ENCODE results near the gene TEDC1.

Gene TEDC1

DNA sequence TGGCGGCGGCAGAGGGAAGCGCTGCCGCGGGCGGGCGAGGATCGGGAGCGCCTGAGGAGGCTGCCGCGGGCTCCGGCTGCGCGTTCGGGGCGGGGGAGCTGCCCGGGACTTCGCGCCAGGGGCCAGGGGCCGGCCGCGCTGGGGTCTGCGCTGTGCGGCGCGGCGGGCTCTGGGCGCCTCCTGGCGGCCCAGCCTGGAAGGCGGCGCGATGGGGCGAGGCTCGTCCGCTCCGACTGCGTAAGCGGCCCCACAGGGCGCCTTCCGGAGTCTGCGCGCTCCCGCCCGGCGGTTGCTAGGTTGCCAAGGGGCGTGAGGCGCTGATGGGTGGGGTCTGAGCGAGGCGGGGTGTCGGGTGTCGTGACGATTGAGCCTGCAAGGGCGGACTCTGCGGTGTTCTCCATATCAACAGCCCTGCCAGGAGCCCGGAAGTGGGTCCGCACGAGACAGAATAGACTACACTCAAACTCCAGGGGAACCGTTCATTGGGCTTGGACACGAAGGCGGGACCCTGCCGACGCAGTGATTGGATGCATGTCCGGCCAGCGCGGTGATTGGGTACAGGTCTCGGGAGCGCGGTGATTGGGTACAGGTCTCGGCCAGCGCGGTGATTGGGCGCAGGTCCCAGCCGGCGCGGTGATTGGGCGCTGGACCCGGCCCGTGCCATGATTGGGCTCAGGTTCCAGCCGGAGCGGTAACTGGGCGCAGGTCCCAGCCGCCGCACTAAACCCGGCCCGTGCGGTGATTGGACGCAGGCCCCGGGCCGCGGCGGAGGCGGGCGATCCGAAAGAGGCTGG, at the start of gene TEDC1:
Gene TEDC1 (plus strand): TSS at position 675 of the 794 bp plus-strand sequence. CDS start 130 bp downstream, outside the sequence.
- in situ Hi-C loops (cut with HindIII; ENCODE audit: low pct_unique_long_range_greater_than_20kb, low sequenced_read_pairs) = no loop called here
- TF ChIP-seq JUND (IDR thresholded peaks at IDR 0.05; ENCODE audit: low read depth) = no peak
- DNase-seq (ENCODE audit: low read depth in 1 of 2, low spot score in 1 of 2) = peak; percentile 99 to 100

- in situ Hi-C loops (cut with HindIII; ENCODE audit: low pct_unique_long_range_greater_than_20kb, low sequenced_read_pairs) = no loop called here
- DNase-seq (ENCODE audit: low read depth in 1 of 2, low spot score in 1 of 2) = no peak
- TF ChIP-seq JUND (IDR thresholded peaks at IDR 0.05; ENCODE audit: low read depth) = no peak
These were observed 48.9 kb upstream of the TEDC1 start for GRCh38 chr14:105442125-105442524.

- no peak for DNase-seq (ENCODE audit: low read depth in 1 of 2, low spot score in 1 of 2)
- in situ Hi-C loops (cut with HindIII; ENCODE audit: low pct_unique_long_range_greater_than_20kb, low sequenced_read_pairs) = no loop called here
- TF ChIP-seq JUND (IDR thresholded peaks at IDR 0.05; ENCODE audit: low read depth) = no peak
These were observed 48.2 kb upstream of the TEDC1 start for GRCh38 chr14:105442834-105443233.

DNA sequence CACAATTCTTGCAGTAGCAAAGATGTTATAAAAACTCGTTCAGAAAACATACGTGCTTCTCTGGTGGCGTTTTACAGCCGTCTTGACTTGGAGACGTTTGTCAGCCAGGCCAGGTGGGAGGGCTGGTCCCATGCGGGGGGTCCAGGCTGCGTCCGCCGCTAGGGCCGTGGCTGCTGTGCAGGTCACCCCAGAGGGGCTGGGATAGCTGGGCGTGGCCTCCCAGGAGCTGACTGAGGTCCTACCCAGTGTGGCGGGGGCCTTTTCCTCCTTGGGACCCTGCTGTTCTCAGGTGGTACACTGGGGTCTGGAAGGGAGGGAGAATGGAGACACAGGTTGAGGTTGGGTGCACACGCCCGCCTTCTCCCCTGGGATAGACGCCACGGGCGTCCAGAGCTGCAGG, 46.2 kb upstream of the TEDC1 start:
- TF ChIP-seq JUND (IDR thresholded peaks at IDR 0.05; ENCODE audit: low read depth) = no peak
- DNase-seq (ENCODE audit: low read depth in 1 of 2, low spot score in 1 of 2) = no peak
- in situ Hi-C loops (cut with HindIII; ENCODE audit: low pct_unique_long_range_greater_than_20kb, low sequenced_read_pairs) = no loop called here

- no peak for TF ChIP-seq JUND (IDR thresholded peaks at IDR 0.05; ENCODE audit: low read depth)
- no peak for DNase-seq (ENCODE audit: low read depth in 1 of 2, low spot score in 1 of 2)
- in situ Hi-C loops (cut with HindIII; ENCODE audit: low pct_unique_long_range_greater_than_20kb, low sequenced_read_pairs) = no loop called here
These were observed 45.8 kb upstream of the TEDC1 start for GRCh38 chr14:105445290-105445689.

GRCh38 chr14:105445901-105446845, 44.9 kb upstream of the TEDC1 start:
- in situ Hi-C loops (cut with HindIII; ENCODE audit: low pct_unique_long_range_greater_than_20kb, low sequenced_read_pairs) = no loop called here
- no peak for TF ChIP-seq JUND (IDR thresholded peaks at IDR 0.05; ENCODE audit: low read depth)
- DNase-seq (ENCODE audit: low read depth in 1 of 2, low spot score in 1 of 2) = no peak

DNA sequence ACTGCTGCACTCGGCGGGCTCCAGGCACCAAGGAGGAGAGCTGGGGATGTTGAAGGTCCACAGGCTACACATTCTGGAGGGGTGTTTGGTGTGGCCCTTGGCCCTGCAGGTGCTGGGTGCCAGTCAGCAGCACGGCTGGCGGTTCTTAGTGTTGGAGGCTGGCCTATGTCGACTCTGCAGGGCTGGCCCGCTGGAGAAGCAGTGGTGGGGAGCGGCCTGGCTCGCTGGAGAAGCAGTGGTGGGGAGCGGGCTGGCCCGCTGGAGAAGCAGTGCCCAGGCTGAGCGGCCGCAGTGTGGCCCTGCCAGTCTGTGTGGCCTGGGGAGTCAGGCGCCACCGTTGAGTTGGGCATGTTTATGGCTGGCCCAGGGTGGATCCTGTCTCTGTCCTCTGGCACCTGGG, 44.1 kb upstream of the TEDC1 start:
- TF ChIP-seq JUND (IDR thresholded peaks at IDR 0.05; ENCODE audit: low read depth) = no peak
- in situ Hi-C loops (cut with HindIII; ENCODE audit: low pct_unique_long_range_greater_than_20kb, low sequenced_read_pairs) = no loop called here
- no peak for DNase-seq (ENCODE audit: low read depth in 1 of 2, low spot score in 1 of 2)

GRCh38 chr14:105447651-105448640, 43.1 kb upstream of the TEDC1 start:
- TF ChIP-seq JUND (IDR thresholded peaks at IDR 0.05; ENCODE audit: low read depth) = no peak
- in situ Hi-C loops (cut with HindIII; ENCODE audit: low pct_unique_long_range_greater_than_20kb, low sequenced_read_pairs) = no loop called here
- no peak for DNase-seq (ENCODE audit: low read depth in 1 of 2, low spot score in 1 of 2)

- in situ Hi-C loops (cut with HindIII; ENCODE audit: low pct_unique_long_range_greater_than_20kb, low sequenced_read_pairs) = no loop called here
- no peak for TF ChIP-seq JUND (IDR thresholded peaks at IDR 0.05; ENCODE audit: low read depth)
- peak; percentile 83 to 98 for DNase-seq (ENCODE audit: low read depth in 1 of 2, low spot score in 1 of 2)
These were observed 42.3 kb upstream of the TEDC1 start for GRCh38 chr14:105448706-105449111.

- no peak for DNase-seq (ENCODE audit: low read depth in 1 of 2, low spot score in 1 of 2)
- TF ChIP-seq JUND (IDR thresholded peaks at IDR 0.05; ENCODE audit: low read depth) = no peak
- in situ Hi-C loops (cut with HindIII; ENCODE audit: low pct_unique_long_range_greater_than_20kb, low sequenced_read_pairs) = no loop called here
These were observed 41.5 kb upstream of the TEDC1 start for GRCh38 chr14:105449276-105450122.

DNA sequence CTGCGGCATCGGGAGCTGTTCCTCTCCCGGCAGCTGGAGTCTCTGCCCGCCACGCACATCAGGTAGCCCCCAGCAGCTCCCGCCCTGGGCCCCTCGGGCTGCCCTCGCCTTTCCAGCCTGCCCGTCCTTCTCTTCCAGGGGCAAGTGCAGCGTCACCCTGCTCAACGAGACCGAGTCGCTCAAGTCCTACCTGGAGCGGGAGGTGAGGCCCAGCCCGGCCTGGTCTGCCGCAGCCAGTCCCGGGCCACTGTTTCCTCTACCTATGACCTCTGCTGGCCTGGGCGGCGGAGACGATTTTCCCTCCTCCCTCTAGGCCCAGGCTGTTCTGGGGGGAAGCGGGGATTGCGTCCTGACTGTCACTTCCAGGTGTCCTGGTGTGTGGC, 40.9 kb upstream of the TEDC1 start:
- TF ChIP-seq JUND (IDR thresholded peaks at IDR 0.05; ENCODE audit: low read depth) = no peak
- in situ Hi-C loops (cut with HindIII; ENCODE audit: low pct_unique_long_range_greater_than_20kb, low sequenced_read_pairs) = no loop called here
- no peak for DNase-seq (ENCODE audit: low read depth in 1 of 2, low spot score in 1 of 2)

All from T47D (cell line).